HepG2 (cell line): ENCODE results near the gene HDAC4. TPM values are rescaled to one million over a fixed set of nuclear protein-coding genes. Genes with fewer than 3 reads are reported as not detected.

ENCODE experiments used
- ATAC-seq: fragments of 200-7000 bp; cut with Tn5 transposase; 3 replicates; pipeline ENCODE4 v1.9.1; 2020; ENCODE audit warnings: mild to moderate bottlenecking, moderate library complexity
- BruUV-seq: library from RNA; stranded (reverse); fragments of 400-500 nt; replicated peaks from 2 replicates; lab custom pipeline; 2021; lab: Mats Ljungman, UMichigan
- CTCF ChIA-PET: fragments of 300-600 bp; formaldehyde crosslinking; extraction: SDS; loops from one replicate; lab custom pipeline; 2021; ENCODE audit warnings: low total read pairs, inconsistent platforms, low intra/inter-chr PET ratio; lab: Yijun Ruan, JAX
- POLR2A ChIA-PET: fragments of 350-600 bp; sonication (Branson Sonifier 250); formaldehyde crosslinking; loops from one replicate; lab custom pipeline; 2020; ENCODE audit warnings: antibody characterized with exemption, inconsistent platforms; lab: Yijun Ruan, JAX
- DNase-seq: peaks from one replicate; pipeline ENCODE4 v3.0.0-alpha.2; 2015; ENCODE audit warnings: low spot score
- FAIRE-seq: peaks from 3 replicates; lab custom pipeline; 2011; peaks lifted over from hg19 to GRCh38; lab: Jason Lieb, UNC
- H2AFZ ChIP-seq: one replicate; pipeline ENCODE4 v1.6.1; 2011; ENCODE audit warnings: low read length, inconsistent platforms
- H3K27ac ChIP-seq: fragments of 300-600 bp; 3 replicates; pipeline ENCODE4 v1.8.0; 2011; ENCODE audit warnings: mixed run types, mild to moderate bottlenecking, mixed read lengths, low read length, inconsistent platforms; ENCODE audit not compliant: insufficient read depth; ENCODE audit errors: extremely low read length
- H3K27me3 ChIP-seq, 2 experiments: fragments of 200-600 bp in 1 of 2; 2 replicates in 1 of 2; 3 replicates in 1 of 2; pipeline versions ENCODE4 v1.6.0 to v1.8.0; 2011; ENCODE audit warnings: low read length in 2 of 2, mild to moderate bottlenecking in 2 of 2, moderate library complexity in 2 of 2, inconsistent platforms in 1 of 2; ENCODE audit not compliant: insufficient read depth in 2 of 2, control insufficient read depth in 1 of 2
- H3K36me3 ChIP-seq, 2 experiments: fragments of 200-600 bp in 1 of 2; replicated peaks in 1 of 2; 2 replicates in 1 of 2; 3 replicates in 1 of 2; pipeline versions ENCODE4 v1.5.1 to v1.8.0; 2011; ENCODE audit warnings: low read length in 2 of 2, inconsistent platforms in 1 of 2; ENCODE audit not compliant: insufficient read depth in 2 of 2, control insufficient read depth in 1 of 2
- H3K4me1 ChIP-seq: 2 replicates; pipeline ENCODE4 v1.5.1; 2012; ENCODE audit warnings: low read length, inconsistent platforms; ENCODE audit not compliant: insufficient read depth
- H3K4me2 ChIP-seq: 2 replicates; pipeline ENCODE4 v1.6.0; 2011; ENCODE audit warnings: low read depth, low read length, inconsistent platforms
- H3K4me3 ChIP-seq, 3 experiments: fragments of 200-600 bp in 1 of 3; sonication (generic), shearing (Covaris generic) in 1 of 3; replicated peaks in 1 of 3; 2 replicates each; pipeline ENCODE4 v1.5.1; 2011 to 2016; ENCODE audit warnings: low read length in 3 of 3, inconsistent platforms in 2 of 3, low read depth in 2 of 3, mild to moderate bottlenecking in 2 of 3, control low read depth in 1 of 3, mixed read lengths in 1 of 3; ENCODE audit not compliant: insufficient read depth in 1 of 3
- H3K79me2 ChIP-seq: one replicate; pipeline ENCODE4 v1.6.1; 2011; ENCODE audit warnings: low read length, inconsistent platforms; ENCODE audit not compliant: insufficient read depth
- H3K9ac ChIP-seq: 2 replicates; pipeline ENCODE4 v1.6.0; 2011; ENCODE audit warnings: mild to moderate bottlenecking, low read depth, low read length, inconsistent platforms; ENCODE audit not compliant: insufficient read depth
- H3K9me3 ChIP-seq: 2 replicates; pipeline ENCODE4 v1.5.1; 2012; ENCODE audit warnings: mild to moderate bottlenecking, low read length
- H4K20me1 ChIP-seq: 2 replicates; pipeline ENCODE4 v1.6.0; 2011; ENCODE audit warnings: inconsistent platforms, mild to moderate bottlenecking, low read length, moderate library complexity; ENCODE audit not compliant: insufficient read depth
- AGO2 ChIP-seq: fragments of 200-400 bp; formaldehyde crosslinking; optimal IDR thresholded peaks from 2 replicates; pipeline ENCODE3; 2017; ENCODE audit warnings: mild to moderate bottlenecking, low read depth, low read length, moderate library complexity
- BRD4 ChIP-seq: sonication (generic); formaldehyde crosslinking; IDR thresholded peaks from 2 replicates; pipeline ENCODE4 v1.4.0; 2020; ENCODE audit warnings: missing genetic modification reagents
- HNRNPL ChIP-seq: fragments of 200-400 bp; formaldehyde crosslinking; IDR thresholded peaks from 2 replicates; pipeline ENCODE4 v1.6.1; 2017; ENCODE audit warnings: mild to moderate bottlenecking, low read depth, low read length
- PRPF4 ChIP-seq: fragments of 200-400 bp; formaldehyde crosslinking; IDR thresholded peaks from 2 replicates; pipeline ENCODE4 v1.6.1; 2016; ENCODE audit warnings: low read length, low read depth; ENCODE audit not compliant: poor library complexity, severe bottlenecking
- TBX3 ChIP-seq: fragments of 450-650 bp; IDR thresholded peaks from 2 replicates; pipeline ENCODE4 v1.6.1; 2017; ENCODE audit warnings: antibody characterized with exemption, mild to moderate bottlenecking, inconsistent platforms, borderline replicate concordance
- WGBS: methylation state at CpG from one replicate; pipeline ENCODE4 v1.1.6; 2017; ENCODE audit warnings: low lambda C conversion rate; 5-methylcytosine and 5-hydroxymethylcytosine counted together
- in situ Hi-C: cut with HindIII; loops from 2 replicates; pipeline ENCODE4 v1.10.0; 2017; ENCODE audit warnings: low pct_unique_long_range_greater_than_20kb; ENCODE audit not compliant: extremely low pct_ligation_motif_present
- intact Hi-C: fragments of 100-400 bp; cut with micrococcal nuclease; formaldehyde crosslinking; loops from one replicate; pipeline ENCODE4 v1.10.0; 2022; ENCODE audit not compliant: unreplicated experiment
- polyA plus RNA-seq, 8 experiments: library from polyadenylated mRNA; depleted of rRNA in 3 of 8; stranded (reverse) in 7 of 8; unstranded in 1 of 8; fragments of >200 nt; fragmentation: Illumina TruSeq in 4 of 8; extraction: Trizol in 4 of 8; gene quantifications; 2 replicates each; pipeline versions ENCODE4 v1.2.1 to v1.2.3, GENCODE V29; 2011 to 2016; ENCODE audit warnings: low read depth in 4 of 8, missing spikeins in 1 of 8, mixed read lengths in 1 of 8; ENCODE audit not compliant: insufficient read depth in 1 of 8
- total RNA-seq, 5 experiments: library from RNA; depleted of rRNA; stranded (reverse); fragments of >200 nt; fragmentation: Illumina TruSeq; extraction: Trizol; gene quantifications; 2 replicates each; pipeline ENCODE4 v1.2.3, GENCODE V29; 2016; ENCODE audit warnings: low read depth in 1 of 5

HDAC4 gene
- total and polyA plus RNA-seq, 2 of the 13 experiments (the other 11 are each of a cell fraction or from before 2014, with no cell fraction given) = 10.1 to 11.5 TPM

- H3K4me2 ChIP-seq = no peak overlapping the region
- H3K27ac ChIP-seq = no peak overlapping the region
- FAIRE-seq = no peak
- no peak overlapping the region for H3K4me3 ChIP-seq
- 95% methylated on average over 25 of the region's 26 CpGs for WGBS
- H3K79me2 ChIP-seq = peaks cover 32% of the 10 kb centered on the region
- H3K9me3 ChIP-seq = no peaks in the 10 kb centered on the region
- H4K20me1 ChIP-seq = peaks cover 79% of the 10 kb centered on the region
- TF ChIP-seq AGO2 = peak; percentile 61
- no peak for TF ChIP-seq PRPF4
- TF ChIP-seq HNRNPL = 0 out of 2 replicates have a peak, but pooled peaks have one; percentile 29
- TF ChIP-seq, all 625 proteins: peak for 2
- in situ Hi-C loops (no loop called here), intact Hi-C loops (no loop called here)
- DNase-seq = no peak
- ChIA-PET CTCF (no interaction called here), POLR2A (no interaction called here)
- no peak overlapping the region for H3K9ac ChIP-seq
- no peak for ATAC-seq
- BruUV-seq = no TSS peak
- H3K36me3 ChIP-seq = no peaks in the 10 kb centered on the region
- peaks cover 48% of the 10 kb centered on the region for H3K4me1 ChIP-seq
- no peaks in the 10 kb centered on the region for H3K27me3 ChIP-seq
- no peak overlapping the region for H2AFZ ChIP-seq
Measured at GRCh38 chr2:239300871-239301735, 99.7 kb downstream of the HDAC4 start.

- H3K9ac ChIP-seq = no peak overlapping the region; the same call in 1 of the 2 replicates
- POLR2A ChIA-PET = interaction anchor here (0.7 to 1.8 kb wide), 2 partner anchors 9 to 101 kb away, joined by 3 to 4 read pairs; partner anchors contain the start of gene HDAC4
- TF ChIP-seq BRD4 (0 out of 2 replicates have a peak, but pooled peaks have one; percentile 11), TBX3 (no peak)
Measured at GRCh38 chr2:239300242-239300641, 100.6 kb downstream of the HDAC4 start.

More at GRCh38 chr2:239300242-239300641, 100.6 kb downstream of the HDAC4 start:
- H3K4me2 ChIP-seq = peak overlapping the region; percentile 75
- H3K4me1 ChIP-seq = peaks cover 57% of the 10 kb centered on the region
- peak overlapping the region in 2 of 3 experiments; percentile 16 to 45; a peak in 1 of 6 replicates for H3K4me3 ChIP-seq
- H3K36me3 ChIP-seq = no peaks in the 10 kb centered on the region
- CTCF ChIA-PET = no interaction called here
- in situ Hi-C loops = no loop called here
- intact Hi-C loops = no loop called here
- no peak overlapping the region for H2AFZ ChIP-seq
- DNase-seq = no peak
- no peak for ATAC-seq
- H3K27ac ChIP-seq = no peak overlapping the region
- H3K27me3 ChIP-seq = no peaks in the 10 kb centered on the region
- peaks cover 35% of the 10 kb centered on the region for H3K79me2 ChIP-seq
- H4K20me1 ChIP-seq = peaks cover 83% of the 10 kb centered on the region
- no peak for FAIRE-seq
- no TSS peak for BruUV-seq
- 96% methylated on average over 5 of the region's 5 CpGs for WGBS
- H3K9me3 ChIP-seq = no peaks in the 10 kb centered on the region
